Breast epithelium (tissue), 4 donors: ENCODE results near the gene ATG10. TPM values are rescaled to one million over a fixed set of nuclear protein-coding genes. Genes with fewer than 3 reads are reported as not detected.
"Not testable (repeated sequence)": the region's sequence is repeated elsewhere in the genome, so short reads cannot be mapped to it uniquely, and the experiment has no call there.

Experiments used
- DNase-seq, 2 donors: peaks; one replicate each; pipeline ENCODE4 v3.0.0-alpha.2; 2019; ENCODE audit warnings: low spot score in 2 of 2
- H3K27ac ChIP-seq, 2 donors: fragments of 200-600 bp; sonication (generic) in 1 of 2; one replicate each; pipeline ENCODE4 v1.5.1; 2016 to 2019; ENCODE audit warnings: mild to moderate bottlenecking in 1 of 2
- H3K27me3 ChIP-seq, 2 donors: fragments of 200-600 bp; sonication (generic) in 1 of 2; one replicate each; pipeline versions ENCODE4 v1.5.1 to v1.6.0; 2017 to 2019; ENCODE audit warnings: control low read depth in 1 of 2, mild to moderate bottlenecking in 1 of 2
- H3K36me3 ChIP-seq: fragments of 200-600 bp; one replicate; pipeline ENCODE4 v1.5.1; 2019
- H3K4me1 ChIP-seq, 2 donors: fragments of 200-600 bp; sonication (generic); one replicate each; pipeline ENCODE4 v1.5.1; 2016 to 2019; ENCODE audit warnings: control low read depth in 1 of 2
- H3K4me3 ChIP-seq, 3 donors: fragments of 200-600 bp; sonication (generic); 1 replicate in 2 of 3; 2 replicates in 1 of 3; pipeline ENCODE4 v1.5.1; 2016 to 2019; ENCODE audit warnings: mild to moderate bottlenecking in 3 of 3, moderate library complexity in 2 of 3
- H3K9me3 ChIP-seq, 2 donors: fragments of 200-600 bp; sonication (generic) in 1 of 2; one replicate each; pipeline ENCODE4 v1.5.1; 2016 to 2019; ENCODE audit warnings: control low read depth in 1 of 2
- CTCF ChIP-seq, 3 donors: fragments of 450-650 bp; IDR thresholded peaks; one replicate each; pipeline ENCODE4 v1.5.1; 2016 to 2017; ENCODE audit warnings: antibody characterized with exemption in 3 of 3, mild to moderate bottlenecking in 3 of 3, moderate library complexity in 3 of 3
- POLR2A ChIP-seq: fragments of 450-650 bp; IDR thresholded peaks from one replicate; pipeline ENCODE4 v1.6.1; 2016; ENCODE audit warnings: antibody characterized with exemption, mild to moderate bottlenecking, moderate library complexity
- POLR2AphosphoS5 ChIP-seq, 3 donors: sonication (generic); formaldehyde crosslinking; IDR thresholded peaks; one replicate each; pipeline ENCODE4 v1.6.1; 2017; ENCODE audit warnings: antibody characterized with exemption in 3 of 3
- intact Hi-C: fragments of 100-400 bp; cut with DNase I; formaldehyde crosslinking; loops from one replicate; pipeline ENCODE4 v1.15.1; 2023; ENCODE audit warnings: low total_unique reads
- total RNA-seq, 3 donors: library from RNA; depleted of rRNA; stranded (reverse); fragments of >200 nt; gene quantifications; one replicate each; pipeline ENCODE4 v1.1.0, GENCODE V29; 2016

The ATG10 gene
- total RNA-seq, 3 donors from 2014 or later: 5.2 to 9.2 (median 6.6) TPM

GRCh38 chr5:82137205-82137604 lies 165.4 kb downstream of the ATG10 start:
- Histone ChIP-seq H3K36me3 (no peaks in the 10 kb centered on the region), H3K27ac (no peak overlapping the region), H3K27me3 (no peaks in the 10 kb centered on the region), H3K4me3 (no peak overlapping the region), H3K4me1 (no peaks in the 10 kb centered on the region), H3K9me3 (no peaks in the 10 kb centered on the region)
- TF ChIP-seq CTCF (IDR thresholded peaks at IDR 0.05) (no peak), POLR2AphosphoS5 (IDR thresholded peaks at IDR 0.05) (no peak), POLR2A (no peak)
- intact Hi-C loops: no loop called here
- DNase-seq: no peak

- H3K9me3 ChIP-seq, H3K27me3 ChIP-seq, H3K4me3 ChIP-seq, H3K27ac ChIP-seq, H3K36me3 ChIP-seq, H3K4me1 ChIP-seq, intact Hi-C loops, DNase-seq: not testable (repeated sequence)
Measured at GRCh38 chr5:82139837-82140236, 168.0 kb downstream of the ATG10 start.

- no peak for TF ChIP-seq POLR2AphosphoS5 (IDR thresholded peaks at IDR 0.05)
- no peak for TF ChIP-seq POLR2A
- no peak for TF ChIP-seq CTCF (IDR thresholded peaks at IDR 0.05)
Measured at GRCh38 chr5:82142217-82142841, 170.5 kb downstream of the ATG10 start.

GRCh38 chr5:82142928-82143577 lies 171.2 kb downstream of the ATG10 start:
- no peaks in the 10 kb centered on the region for H3K27me3 ChIP-seq
- no peak overlapping the region for H3K27ac ChIP-seq
- TF ChIP-seq POLR2A (no peak), POLR2AphosphoS5 (IDR thresholded peaks at IDR 0.05) (no peak), CTCF (IDR thresholded peaks at IDR 0.05) (no peak)
- H3K4me3 ChIP-seq: no peak overlapping the region
- no peaks in the 10 kb centered on the region for H3K36me3 ChIP-seq
- H3K4me1 ChIP-seq: no peaks in the 10 kb centered on the region
- no peak for DNase-seq
- intact Hi-C loops: no loop called here
- H3K9me3 ChIP-seq: no peaks in the 10 kb centered on the region

More at GRCh38 chr5:82142217-82142841, 170.5 kb downstream of the ATG10 start:
- no peaks in the 10 kb centered on the region for H3K27me3 ChIP-seq
- no peak overlapping the region for H3K4me3 ChIP-seq
- intact Hi-C loops: no loop called here
- H3K9me3 ChIP-seq: no peaks in the 10 kb centered on the region
- no peaks in the 10 kb centered on the region for H3K4me1 ChIP-seq
- no peak overlapping the region for H3K27ac ChIP-seq
- no peak for DNase-seq
- no peaks in the 10 kb centered on the region for H3K36me3 ChIP-seq

- intact Hi-C loops: no loop called here
- no peak overlapping the region for H3K27ac ChIP-seq
- H3K4me1 ChIP-seq: no peaks in the 10 kb centered on the region
- no peak overlapping the region for H3K4me3 ChIP-seq
- no peaks in the 10 kb centered on the region for H3K36me3 ChIP-seq
- H3K27me3 ChIP-seq: no peaks in the 10 kb centered on the region
- TF ChIP-seq POLR2AphosphoS5 (IDR thresholded peaks at IDR 0.05) (no peak), CTCF (IDR thresholded peaks at IDR 0.05) (no peak), POLR2A (no peak)
- no peak for DNase-seq
- H3K9me3 ChIP-seq: no peaks in the 10 kb centered on the region
Measured at GRCh38 chr5:82147860-82148573, 176.2 kb downstream of the ATG10 start.
